Frontal cortex (tissue), 4 donors: Measurements from ENCODE around the gene TBC1D22A. TPM values are rescaled to one million over a fixed set of nuclear protein-coding genes. Genes with fewer than 3 reads are reported as not detected.

Experiments used
- DNase-seq, 2 donors: peaks; one replicate each; pipeline ENCODE4 v3.0.0; 2012; ENCODE audit warnings: low spot score in 2 of 2
- FAIRE-seq: peaks from 2 replicates; lab custom pipeline; 2012; peaks lifted over from hg19 to GRCh38; lab: Jason Lieb, UNC
- total RNA-seq: library from RNA; depleted of rRNA; stranded (reverse); fragments of >200 nt; gene quantifications from one replicate; pipeline ENCODE4 v1.2.3, GENCODE V29; 2014
- donor health status: control.
- donor health status: control.
- donor health status: control.

The TBC1D22A gene
- total RNA-seq, 1 donor from 2014 or later = 5.3 TPM

DNA sequence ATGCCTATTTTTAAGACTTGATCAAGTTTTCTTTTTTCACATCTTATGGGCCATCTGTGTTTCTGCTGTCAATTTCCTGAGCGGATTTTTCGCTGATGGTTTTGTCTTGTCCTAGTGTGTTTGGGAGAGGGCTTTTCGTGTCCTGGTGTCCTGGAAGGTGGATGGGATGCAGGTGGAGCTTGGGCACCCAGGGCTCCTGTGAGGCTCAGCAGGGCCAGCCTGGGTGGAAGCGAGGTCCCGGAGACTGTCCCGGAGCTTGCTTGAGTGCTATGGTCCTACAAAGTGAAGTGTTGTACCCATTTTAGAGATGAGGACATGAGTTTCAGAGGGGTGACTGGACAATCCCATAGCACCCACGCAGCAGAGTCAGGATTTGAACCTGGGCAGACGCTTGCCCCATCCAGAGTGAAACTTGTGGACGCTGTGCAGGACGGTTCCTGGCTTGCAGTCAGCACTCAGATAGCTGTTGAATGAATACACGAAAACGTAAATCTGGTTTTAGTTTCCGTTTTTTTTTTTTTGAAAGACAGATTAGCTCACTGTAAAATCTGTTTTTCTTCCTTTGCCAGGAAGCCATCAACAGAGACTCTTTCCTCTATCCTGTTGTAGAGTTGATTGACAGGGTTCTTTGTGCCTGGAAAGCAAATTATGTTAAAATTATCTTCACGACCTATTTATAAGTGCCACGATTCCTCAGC, 64.1 kb downstream of the TBC1D22A start:
- DNase-seq = no peak
- FAIRE-seq = no peak

DNA sequence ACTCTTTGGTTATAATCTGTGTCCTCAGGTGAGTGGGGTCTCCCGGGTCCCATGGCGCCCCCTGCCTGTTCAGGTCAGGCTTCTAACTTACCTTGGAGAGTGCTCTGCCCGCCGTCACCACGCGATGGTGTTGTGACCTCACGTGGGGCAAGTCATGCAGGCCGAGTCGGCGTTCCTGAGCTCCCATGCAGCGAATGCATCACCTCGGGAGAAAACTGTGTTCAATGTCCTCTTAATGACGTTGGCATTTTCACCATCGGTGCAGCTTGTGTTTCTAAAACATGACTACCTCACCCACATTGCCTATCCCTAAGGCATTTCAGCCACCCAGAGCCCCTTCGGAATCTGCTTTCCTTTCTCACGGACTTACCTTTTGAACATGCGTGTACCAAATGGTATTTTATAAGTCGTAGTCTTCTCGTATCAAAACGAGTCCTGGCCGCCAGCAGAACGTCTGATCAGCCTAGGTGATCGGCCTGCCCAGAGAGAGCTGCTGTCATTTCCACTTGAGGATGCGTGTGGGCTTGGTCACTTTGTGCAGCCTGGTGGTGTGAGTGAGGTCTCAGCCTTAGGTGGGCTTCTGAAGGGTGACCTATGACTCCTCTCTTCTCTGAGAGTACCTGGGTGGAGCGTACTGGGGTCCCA, 64.8 kb downstream of the TBC1D22A start:
- FAIRE-seq (no peak), DNase-seq (no peak)

DNA sequence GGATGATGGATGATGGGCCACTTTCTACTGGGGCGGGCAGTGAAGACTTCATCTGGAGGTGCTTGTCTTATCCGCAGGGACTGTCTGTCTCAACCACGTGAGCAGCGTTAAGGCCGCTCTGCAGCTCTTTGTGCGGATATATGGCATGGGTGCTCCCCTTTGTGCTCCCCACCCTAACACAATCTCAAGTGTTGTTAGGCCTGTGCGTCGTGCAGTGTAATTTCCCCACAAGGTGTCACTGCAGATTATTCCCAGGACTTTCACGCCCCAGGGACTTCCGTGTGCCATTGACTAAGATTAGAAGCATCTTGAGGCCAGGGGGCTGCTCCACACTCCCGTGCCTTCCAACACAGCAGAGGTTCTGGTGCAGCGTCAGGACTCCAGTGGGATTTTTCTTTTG, 65.3 kb downstream of the TBC1D22A start:
- no peak for FAIRE-seq

DNA sequence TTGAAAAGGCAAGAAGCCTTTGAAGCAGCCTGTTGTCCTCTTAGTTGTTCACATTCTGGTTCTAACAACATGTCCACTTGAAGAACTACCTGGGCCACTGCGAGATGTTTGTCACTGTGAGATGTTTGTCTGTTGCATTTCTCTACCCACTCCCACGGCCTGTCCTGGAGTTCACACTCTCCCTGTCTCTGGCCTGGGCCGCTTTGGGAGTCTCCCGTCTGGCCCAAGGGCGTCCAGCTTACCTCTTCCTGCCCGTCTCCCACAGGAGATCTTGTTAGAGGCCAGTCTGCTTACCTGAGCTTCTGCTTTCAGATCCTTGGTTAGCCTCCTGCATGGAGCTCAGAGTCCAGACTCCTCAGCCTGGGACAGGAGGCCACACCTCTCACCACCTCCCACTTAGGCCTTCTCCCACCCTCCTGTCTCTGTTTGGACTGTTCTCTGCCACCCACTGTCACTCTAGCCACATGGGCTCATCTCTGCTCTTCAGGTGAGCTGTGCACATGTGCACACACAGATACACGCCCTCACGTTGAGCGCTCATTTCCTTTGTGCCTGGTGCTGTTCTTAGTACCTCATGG, 66.0 kb downstream of the TBC1D22A start:
- DNase-seq = no peak

More for the DNA sequence above, 65.3 kb downstream of the TBC1D22A start:
- DNase-seq = no peak

DNA sequence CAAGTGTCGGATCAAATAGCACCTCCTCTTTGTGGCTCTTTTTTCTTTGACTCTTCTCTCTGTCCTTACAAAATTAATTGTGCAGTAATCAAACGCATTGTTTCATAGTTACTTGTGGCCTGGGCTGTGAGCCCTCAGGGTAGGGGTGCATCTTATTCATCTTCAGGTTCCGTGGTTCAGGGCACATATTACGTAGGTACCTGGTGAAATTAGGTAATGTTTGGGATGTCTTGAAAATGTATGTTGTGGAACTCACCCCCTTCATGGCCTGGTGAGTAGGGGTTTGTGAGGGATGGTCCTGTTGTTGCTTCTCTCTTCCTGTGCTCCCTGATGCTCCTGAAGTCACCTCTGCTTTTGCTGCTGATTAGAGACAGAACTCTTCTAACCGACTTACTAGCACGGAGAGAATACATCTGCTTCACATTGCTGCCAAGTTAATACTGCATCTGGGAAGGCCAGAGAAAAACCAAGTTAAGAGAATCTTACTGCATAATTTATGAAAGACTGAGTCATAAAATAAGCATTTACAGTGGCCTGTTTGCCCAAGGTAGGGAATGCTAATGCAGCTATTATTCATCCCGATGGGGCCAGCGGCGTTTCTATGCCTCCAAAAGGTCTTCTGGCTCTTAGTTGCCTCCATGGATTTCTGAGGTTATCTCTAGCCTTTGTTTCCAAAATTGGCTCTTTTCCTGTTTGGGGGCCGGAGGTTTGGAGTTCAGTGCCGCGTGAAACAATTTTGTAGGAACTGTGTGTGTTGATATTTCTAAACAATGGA, 66.9 kb downstream of the TBC1D22A start:
- DNase-seq (no peak), FAIRE-seq (no peak)

More for the DNA sequence above, 66.0 kb downstream of the TBC1D22A start:
- FAIRE-seq = no peak

DNA sequence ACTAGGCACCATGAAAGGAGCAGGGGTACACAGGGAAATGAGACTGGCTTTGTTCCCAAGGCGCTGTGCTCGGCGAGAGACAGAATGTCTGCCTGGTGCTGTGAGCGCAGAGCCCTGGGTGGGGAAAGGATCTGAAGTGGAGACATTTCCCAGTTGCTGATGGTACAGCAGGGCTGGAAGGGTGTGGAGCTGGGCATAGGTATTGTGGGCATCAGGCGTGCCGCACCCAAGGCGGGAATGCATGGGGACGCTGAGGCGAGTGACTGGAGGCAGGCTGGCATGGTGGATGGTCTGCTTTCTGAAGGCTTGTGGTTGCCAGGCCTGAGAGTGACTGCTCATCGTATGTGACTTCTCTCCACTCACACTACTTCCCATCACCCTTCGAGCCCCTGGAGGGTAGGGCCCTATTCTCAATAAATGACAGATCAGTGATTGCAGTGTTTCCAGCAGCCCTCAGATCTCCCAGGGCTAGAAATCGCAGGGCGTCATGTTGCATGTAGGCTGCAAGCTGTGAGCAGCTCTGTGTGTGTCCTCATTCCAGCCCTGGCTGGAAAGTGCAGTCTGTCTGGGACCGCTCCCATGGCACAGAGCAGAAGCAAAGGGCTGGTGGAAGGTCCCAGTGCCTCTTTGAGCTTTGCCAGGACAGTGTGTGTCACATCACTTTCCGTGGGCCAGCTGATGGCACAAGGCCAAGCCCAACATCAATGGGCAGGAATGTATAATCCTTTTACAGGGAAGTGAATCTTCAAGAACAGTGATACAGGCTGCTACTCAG, 67.7 kb downstream of the TBC1D22A start:
- FAIRE-seq = no peak
- DNase-seq = peak in 1 of 2 donors; percentile 34

DNA sequence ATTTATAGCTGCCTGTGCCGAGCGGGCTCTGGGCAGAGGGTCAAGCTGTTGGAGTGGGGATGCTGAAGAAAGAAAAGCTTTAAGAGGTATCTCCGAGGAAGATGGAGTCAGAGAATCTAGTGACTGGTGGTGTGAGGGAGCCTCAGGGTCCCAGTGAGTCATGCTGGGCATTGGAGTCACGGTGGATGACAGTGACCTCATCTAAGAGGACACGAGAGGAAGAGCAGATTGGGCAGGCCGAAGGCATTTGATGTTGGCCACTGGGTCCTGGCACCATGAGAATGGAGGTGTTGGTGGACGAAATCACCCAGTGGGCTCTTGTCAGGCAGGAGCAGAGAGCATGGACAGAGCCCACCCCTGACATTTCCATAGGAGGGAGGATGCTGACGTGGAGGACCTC, 68.4 kb downstream of the TBC1D22A start:
- FAIRE-seq = no peak
- no peak for DNase-seq

DNA sequence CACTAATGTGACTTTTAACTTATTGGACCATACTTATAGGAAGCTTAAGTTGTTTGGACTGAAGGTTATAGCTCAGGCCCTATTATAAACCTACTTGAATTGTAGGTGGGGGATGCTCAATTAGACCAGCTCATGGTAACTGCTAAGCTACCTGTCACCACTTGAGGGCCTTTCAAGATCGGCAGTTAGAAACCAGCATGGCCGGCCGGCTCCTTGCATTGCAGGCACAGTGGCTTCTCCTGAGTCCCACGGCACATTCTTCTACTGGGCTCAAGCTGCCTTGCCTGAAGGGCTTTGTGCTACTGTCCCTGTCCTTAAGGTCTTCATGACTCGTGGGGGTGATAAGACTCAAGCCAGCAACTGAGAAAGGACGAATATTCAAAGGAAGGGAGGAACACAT, 70.8 kb downstream of the TBC1D22A start:
- DNase-seq (no peak), FAIRE-seq (no peak)

DNA sequence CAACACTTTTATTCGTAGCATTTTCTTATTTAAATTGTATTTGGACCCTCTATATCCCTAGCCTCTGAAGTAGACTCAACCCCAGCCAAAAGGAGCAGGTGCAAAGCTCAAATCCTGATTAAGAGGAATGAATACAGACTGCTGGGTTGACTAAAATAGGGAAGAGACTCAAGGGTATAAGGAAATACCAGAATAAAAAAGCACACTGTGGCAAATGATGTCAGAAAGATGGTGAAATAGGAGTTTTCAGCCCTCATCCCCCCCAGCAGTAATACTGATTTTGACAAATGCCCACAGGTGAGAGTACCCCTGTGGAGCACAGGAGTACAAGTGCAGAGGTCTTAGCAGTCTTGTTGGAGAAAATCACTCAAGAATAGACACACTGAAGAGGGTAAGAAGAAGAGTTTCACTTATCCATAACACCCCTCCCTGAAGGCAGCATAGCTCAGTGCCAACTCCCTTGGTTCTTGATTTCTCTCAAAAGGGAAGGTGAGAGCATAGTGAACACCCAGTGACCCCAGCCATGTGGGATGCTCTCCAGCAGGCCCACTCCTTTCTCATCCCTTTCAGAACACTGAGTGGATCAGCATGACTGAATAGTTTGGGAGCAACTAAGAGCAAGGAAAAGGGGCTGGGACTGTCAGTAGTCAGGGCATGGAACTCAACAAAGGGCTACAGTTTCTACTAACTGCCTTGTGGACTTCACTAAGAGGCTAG, 71.7 kb downstream of the TBC1D22A start:
- no peak for DNase-seq
- FAIRE-seq = no peak

DNA sequence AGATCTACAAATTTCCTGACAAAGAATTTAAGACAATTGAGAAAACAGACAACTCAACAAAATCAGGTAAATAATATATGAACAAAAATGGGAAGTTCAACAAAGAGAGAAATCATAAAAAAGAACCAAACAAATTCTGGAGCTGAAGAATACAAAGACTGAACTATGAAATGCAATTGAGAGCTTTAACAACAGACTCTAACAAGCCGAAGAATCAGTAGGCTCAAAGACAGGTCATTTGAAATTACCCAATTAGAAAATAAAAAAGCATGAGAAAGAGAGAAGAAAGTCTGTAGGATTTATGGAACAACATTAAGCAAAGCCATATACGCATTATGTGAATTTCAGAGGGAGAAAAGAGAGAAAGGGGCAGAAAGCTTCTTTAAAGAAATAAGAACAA, 72.8 kb downstream of the TBC1D22A start:
- DNase-seq = no peak
- no peak for FAIRE-seq

DNA sequence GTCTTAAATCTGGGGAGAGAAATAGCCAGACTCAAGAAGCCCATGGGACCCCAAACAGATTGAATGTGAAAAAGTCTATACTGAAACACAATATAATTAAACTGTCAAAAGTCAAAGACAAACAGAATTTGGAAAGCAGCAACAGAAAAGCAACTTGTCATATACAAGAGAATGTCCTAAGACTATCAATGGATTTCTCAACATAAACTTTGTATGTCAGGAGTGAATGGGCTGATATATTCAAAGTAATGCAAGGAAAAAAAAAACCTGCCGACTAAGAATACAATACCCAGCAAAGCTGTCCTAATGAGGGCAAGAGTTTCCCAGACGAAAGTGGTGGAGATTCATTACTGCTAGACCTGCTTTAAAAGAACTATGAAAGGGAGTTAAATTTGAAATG, 73.2 kb downstream of the TBC1D22A start:
- DNase-seq (no peak), FAIRE-seq (no peak)

DNA sequence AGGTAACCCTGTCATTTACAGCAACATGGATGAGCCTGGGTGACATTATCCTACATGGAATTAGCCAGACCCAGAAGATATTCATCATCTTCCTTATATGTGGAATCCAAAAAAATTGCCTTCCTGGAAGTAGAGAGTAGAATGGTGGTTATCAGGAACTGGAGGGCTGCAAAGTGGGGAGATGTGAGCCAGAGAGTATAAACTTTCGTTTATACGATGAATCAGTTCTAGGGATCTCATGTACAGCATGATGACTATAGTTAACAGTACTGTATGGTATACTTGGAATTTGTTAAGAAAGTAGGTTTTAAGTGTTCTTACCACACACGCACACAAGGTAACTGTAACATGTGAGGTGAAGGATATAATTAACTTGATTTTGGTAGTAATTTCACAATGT, 79.1 kb downstream of the TBC1D22A start:
- DNase-seq = no peak
- no peak for FAIRE-seq

DNA sequence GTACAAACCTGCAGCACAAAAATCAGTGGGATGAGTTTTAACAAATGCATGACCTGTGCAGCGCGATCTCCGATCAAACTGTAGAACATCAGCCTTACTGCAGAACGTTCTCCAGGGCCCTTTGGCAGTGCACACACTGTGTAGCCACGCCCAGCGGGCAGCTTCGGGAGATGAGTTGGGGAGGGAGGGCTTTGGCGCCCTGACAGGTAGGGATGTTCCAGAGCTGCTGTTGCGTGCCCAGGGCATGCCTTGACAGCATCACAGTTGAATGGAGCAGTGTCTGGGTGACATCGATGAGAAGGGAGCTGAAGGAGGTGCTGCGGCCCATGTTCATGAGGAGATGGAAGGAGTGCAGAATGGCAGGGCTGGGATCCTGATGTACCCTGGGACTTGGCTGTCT, 80.2 kb downstream of the TBC1D22A start:
- FAIRE-seq (no peak), DNase-seq (no peak)

DNA sequence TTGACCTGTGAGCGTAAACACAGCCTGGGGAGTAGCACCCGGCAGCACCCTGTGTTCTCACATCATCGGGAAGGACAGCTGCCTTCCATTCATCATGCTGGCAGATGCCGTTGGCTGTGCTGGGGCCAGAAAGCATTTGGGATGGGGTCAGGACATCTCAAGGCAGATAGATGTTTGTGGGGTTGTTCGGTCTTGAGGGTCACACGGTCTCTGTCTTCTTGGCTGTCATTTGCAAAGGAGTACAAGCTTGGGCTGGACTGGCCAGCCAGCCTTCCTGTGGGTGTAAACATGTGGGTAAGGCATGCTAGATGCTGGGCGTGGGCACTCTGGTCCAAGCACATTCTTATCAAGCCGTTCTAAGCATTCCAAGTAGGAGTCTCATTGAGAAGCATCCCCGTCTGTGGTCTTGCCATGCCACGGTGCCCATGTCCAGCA, 81.4 kb downstream of the TBC1D22A start:
- no peak for FAIRE-seq
- no peak for DNase-seq

DNA sequence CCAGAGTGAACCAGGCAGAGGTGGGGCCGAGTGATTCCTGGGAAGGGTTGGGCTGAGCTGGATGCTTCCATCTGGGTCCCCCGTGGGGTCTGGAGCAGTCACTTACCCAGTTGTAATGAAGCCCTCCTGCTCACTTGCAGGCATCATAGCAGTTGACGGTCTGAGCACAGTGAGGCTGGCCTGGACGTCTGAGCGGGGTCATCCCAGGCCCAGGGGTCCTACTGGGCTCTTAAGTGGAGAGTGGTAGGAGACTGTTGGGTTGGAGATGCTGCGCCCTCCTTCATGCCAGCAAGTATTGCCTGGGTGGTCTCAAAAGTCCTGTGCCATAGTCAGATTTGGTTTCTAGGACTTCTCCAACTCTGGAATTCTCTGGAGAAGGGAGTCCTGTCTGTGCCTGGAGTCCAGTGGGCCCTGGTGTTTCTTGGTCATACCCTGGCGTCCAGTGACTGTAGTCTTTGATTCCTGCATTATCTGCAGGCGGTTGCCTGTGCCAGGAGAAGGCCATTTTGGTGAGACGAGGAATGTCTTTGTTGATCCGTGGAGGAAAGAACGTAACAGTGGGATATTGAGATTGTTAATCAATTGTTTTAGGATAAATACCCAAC, 82.3 kb downstream of the TBC1D22A start:
- no peak for DNase-seq
- no peak for FAIRE-seq

DNA sequence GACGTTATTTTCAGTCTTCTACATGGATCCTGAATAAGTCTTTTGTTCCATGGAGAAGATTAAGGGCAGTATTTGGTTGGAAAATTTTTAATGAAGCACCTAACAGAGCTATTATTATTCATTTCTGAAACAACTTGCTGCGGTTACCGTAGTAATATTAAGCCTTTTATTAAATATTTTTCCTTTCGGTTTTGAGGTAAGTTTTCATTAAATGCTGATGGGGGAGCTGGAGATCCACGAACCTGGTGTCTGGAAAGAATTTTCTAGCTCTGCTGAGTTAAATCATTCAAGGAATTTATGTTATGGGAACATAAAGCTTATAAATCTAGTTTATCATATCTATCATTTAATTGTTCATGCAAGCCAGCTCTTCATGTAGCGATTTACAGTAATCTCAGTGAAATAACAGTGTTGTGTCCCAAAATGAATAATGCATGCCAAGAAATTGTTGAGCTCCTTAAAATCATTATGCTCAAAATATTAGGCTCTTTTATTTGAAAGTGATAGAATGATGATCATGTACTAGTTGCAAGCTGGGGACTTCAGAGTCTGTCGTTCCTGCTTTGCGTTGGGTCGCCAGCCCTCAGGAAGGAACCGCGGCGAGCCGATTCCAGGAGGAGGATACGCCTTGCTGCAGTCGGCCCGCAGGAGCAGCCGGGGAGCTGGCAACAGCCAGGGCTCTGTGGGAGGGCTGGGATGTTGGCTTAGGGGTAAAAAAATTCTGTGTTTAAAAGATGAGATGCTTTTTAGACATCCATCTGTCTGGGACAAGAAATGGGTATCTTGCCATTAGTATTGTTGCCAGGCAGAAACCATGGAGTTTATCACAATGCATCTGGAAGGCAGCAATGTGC, 83.1 kb downstream of the TBC1D22A start:
- FAIRE-seq = peak; percentile 70
- DNase-seq = peak in 1 of 2 donors; percentile 42

DNA sequence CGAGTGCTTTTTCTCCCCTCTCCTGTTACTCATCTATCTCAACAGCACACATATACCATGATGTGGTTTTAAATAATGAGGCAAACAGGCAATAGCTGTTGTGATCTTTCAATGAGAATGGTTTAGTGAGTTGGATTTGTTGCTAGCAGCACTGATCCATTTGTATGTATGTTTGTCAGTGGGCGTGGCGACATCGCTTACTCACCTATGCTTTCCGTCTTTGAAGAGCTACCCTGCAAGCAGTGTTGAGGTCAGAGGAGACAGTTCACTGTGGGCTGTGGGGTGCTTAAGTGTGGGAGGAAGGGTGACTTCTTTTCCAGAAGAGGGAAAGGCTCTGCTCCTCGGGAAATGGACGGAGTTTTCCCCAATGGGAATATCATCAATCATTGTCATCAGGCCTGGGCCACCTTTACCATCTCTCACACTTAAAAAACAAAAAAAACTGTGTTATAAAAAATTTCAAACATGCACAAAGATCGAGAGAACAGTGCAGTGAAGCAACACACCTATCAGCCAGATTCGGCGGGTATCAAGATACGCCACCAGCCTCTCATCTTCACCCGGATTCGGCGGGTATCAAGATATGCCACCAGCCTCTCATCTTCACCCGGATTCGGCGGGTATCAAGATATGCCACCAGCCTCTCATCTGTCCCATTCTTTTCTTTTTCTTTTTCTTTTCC, 83.8 kb downstream of the TBC1D22A start:
- FAIRE-seq (no peak), DNase-seq (no peak)
